Measurements from ENCODE around the gene CAMTA1.
"Not testable (repeated sequence)": the region's sequence is repeated elsewhere in the genome, so short reads cannot be mapped to it uniquely, and the experiment has no call there.

The CAMTA1 gene

DNA sequence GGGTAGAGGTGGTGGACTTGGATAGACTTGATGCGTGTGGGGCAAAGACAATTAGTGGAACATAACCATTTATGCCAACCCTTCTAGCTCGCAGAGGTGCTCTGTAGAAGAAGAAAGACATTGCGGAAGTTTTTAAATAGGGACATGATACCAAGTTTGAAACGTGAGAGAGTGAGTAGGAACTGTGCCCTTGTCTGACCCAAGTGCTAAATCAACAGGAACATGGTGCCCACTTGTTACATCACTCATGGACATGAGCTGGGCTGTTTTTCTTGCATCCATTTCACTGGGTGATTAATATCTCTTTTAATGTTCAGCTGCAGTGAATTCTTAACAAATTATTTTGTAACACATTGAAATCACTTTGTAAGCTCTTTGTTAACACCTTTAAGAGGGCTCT is 577.7 kb downstream of the CAMTA1 start:
- DNase-seq = no peak

DNA sequence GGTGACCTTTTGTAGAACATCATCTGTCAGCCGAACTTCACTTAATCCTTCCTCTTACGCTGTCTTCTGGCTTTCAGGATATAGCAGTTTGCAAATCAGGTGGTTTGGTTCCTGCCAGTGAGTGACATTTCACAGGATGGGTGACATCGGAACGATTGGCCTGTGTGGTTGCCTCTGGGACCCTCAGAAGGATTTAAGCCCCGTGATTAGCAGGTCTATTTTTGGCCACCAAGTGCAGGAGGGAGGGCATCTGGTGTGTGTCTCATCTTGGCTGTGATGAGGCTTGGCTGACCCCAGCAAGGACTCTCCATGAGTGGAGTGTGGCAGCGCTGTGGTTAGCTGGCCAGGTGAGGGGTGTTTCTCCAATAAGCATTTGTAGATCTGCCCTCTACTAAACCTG is 578.2 kb downstream of the CAMTA1 start:
- no peak for DNase-seq

- DNase-seq = no peak
These were observed 580.5 kb downstream of the CAMTA1 start for GRCh38 chr1:7365706-7366105.

DNA sequence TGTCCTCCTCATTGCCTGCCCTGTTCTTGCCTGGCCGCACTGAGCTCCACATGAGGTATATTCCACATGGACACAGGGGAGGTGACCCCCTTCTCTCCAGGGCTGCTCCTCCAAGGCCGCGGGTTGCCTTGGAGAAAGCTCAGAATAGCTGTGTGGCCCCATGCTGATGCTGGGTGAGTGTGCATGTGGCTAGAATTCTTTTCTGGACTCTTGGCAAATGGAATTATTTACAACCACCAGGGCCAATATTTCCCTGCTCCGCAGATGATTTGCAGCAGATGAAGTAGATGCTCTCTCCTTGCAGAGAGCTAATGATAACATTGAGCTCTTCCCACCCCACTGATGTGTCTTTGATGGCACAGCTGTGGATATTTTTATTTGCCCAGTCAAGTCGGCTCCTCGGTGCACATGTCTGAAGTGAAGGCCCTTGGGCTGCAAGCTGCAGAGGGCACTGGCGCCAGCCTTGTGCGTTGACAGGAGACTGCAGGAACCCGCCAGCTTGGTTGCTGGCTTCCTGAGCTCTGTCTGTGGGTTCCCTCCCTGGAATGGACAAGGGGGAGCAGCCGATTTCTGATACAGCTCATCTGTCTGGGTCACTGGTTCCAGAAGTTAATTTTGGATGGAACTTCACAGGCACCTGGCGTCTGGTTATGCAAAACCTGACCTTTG is 581.2 kb downstream of the CAMTA1 start:
- no peak for DNase-seq

GRCh38 chr1:7366955-7367665 is 581.9 kb downstream of the CAMTA1 start:
- DNase-seq = no peak

GRCh38 chr1:7369866-7370265 is 584.6 kb downstream of the CAMTA1 start:
- DNase-seq = no peak

- DNase-seq = no peak
These were observed 586.7 kb downstream of the CAMTA1 start for GRCh38 chr1:7371926-7372325.

- no peak for DNase-seq
These were observed 587.3 kb downstream of the CAMTA1 start for GRCh38 chr1:7372477-7373120.

DNA sequence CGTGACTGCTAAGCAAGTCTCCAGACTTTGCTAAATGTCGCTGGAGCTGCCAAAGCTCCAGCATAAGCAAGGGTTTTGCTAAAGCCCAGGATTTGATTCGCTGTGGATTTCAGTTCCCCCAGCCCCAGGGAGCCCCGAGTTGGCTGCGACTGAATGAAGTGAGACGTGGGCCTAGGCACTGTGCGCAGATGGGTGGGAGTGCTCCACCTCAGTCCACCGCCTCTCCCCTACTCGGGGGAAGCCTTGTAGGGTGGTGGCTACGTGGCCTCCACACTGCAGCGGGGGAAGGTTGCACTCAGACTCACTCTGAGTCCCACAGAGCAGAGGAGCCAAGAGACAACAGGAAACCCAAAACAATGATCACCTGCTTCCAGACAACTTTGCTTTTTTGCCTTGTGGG is 588.0 kb downstream of the CAMTA1 start:
- DNase-seq = no peak

DNA sequence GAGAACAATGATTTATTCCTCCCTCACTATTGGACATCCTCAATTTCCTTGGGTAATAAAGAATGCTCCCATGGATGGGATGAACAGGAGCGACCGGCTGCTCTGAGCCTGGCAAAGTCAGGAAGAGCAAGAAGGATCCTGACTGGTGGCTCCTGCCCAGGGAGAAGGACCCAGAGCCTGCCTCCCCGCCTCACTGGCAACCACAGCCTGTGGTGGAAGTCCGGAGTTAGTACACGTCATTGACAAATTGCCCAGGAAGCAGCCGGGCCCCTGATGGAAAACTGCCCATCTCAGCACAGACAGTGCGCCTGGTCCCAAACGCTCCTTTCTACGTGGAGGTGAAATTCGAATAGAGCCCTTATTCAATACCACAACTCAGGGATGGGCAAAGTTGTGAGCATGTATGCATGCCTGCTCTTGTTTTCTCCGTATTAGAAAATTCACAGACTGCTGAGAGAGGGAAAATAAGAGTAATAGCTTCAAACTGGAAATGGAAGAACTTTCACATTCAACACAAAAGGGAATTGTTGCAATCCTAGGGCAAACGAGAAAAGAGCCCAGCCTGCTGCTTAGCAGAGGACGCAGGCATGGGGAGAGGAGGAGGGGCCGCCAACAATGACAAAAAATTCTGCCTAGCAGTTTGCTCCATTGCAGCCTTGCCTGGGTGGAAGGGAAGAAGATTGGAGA is 588.8 kb downstream of the CAMTA1 start:
- no peak for DNase-seq

DNA sequence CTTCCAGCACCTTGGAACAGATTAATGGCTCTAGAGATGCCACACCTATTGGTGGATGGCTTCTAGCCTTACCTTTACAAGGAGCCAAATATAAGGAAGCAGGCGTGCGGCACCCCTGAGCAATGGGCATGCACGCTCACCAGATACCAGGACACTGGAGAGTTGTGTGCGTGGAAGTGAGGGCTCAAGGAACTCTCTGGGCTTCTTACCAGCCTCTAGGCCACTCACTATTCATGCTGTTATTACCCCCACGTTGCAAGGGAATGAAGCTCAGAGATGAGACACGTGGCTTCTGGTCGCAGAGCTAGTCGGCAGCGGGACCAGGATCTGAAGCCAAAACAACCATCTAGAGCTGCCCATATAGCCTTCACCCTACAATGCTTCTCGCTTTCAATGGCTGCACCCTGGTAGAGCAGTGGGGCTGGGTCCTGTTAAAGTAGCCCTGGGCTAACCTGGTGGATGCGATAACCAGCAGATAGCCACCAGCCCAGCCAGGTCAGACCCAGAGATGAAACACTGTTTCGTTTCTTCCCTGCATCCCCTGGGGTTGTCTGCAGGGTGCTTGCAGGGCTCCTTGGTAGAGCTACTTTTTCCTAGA is 589.4 kb downstream of the CAMTA1 start:
- DNase-seq = no peak

- no peak for DNase-seq
These were observed 590.1 kb downstream of the CAMTA1 start for GRCh38 chr1:7375329-7375728.

- no peak for DNase-seq
These were observed 590.8 kb downstream of the CAMTA1 start for GRCh38 chr1:7375781-7376660.

DNA sequence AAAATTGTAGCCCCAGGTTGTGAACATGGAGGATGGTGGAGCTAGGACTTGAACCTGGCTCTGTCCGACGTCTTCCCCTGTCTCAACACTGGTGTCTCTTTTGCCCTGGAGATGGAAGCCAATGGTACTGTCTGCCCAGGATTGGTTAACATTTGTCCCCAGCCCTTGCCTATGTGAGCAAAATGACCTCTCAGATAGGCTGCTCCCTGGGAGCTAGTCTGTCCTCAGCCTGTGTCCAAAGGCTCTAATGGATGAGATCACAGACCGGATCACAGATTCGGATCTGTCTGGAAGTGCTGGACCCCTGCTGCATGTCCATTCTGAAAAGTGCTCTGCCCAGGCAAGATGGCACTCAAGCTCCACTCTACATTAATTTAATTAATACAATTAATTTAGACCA is 591.4 kb downstream of the CAMTA1 start:
- DNase-seq = no peak

DNA sequence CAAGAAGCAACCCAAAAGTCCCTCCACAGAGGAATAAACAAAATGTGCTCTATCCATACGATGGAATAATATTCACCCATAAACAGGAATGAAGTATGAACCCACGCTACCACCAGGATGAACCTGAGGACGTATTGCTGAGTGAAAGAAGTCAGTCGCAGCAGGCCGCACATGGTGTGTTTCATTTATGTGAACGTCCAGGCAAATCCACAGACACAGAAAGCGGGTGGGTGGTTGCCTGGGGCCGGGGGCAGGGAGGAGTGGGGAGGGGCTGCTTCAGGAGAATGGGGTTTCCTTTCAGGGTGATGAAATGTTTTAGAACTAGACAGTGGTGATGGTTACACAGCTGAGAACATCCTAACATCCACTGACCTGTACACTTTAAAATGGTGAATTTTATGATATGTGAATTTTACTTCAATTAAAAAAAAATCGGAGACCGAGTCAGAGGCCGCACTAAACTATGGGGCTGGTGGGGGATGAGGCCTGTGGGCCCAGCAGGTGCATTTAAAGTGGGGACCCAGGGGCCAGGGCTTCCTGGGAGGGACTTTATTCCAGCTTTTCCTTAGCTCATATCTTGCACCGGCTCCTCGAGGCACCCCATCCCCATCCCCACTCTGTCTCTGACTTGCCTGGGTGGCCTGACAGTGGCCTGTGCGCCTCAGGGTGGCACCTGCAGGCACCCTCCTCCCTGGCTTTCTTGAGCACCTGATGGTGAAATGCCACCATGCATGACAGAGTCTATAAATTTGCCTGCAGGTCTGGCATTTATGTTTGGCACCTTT is 593.3 kb downstream of the CAMTA1 start:
- DNase-seq = no peak

DNA sequence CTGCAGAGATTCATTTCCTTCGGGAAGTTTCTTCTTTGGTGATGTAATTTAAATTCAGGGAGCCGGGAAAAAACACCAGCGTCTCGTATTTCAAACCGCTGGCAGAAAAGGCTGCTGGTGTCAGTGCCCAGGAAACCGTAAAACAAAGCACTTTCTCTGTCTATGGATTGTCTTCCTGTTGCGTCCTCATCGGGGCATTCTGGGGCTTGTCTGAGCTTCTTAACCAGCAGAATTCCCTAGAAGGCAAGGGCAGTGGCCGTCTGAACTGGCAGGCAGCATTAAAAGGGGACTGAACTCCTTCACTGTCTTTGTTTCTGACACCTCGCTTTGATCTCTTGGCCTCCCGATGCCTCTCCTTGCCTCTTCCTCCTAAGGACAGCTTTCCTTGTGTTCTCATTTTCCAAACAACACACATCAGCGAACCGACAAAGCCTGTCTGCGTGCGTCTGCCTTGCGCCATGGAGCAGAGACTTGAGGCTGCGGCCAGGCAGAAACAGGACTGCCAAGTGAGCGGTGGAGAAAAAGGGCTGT is 594.3 kb downstream of the CAMTA1 start:
- no peak for DNase-seq

- DNase-seq = not testable (repeated sequence)
These were observed 594.8 kb downstream of the CAMTA1 start for GRCh38 chr1:7380068-7380467.

DNA sequence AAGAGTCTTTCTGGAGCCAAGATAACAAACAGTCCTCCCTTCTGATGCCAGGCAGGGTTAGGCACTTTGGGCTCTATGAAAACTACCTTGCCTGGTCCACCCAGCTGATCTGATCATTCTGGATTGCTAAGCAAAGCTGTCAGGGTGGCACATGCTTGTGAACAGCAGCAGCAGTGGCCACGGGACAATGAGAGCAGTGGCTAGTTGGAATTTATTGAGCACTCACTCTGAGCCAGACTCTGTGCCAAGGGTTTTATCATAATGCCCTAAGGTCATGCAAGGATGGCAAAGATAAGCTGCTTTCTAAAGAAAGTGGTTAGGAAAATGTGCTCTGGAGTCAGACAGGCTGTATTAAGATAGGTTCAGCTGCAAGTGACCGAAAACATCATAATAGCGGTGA is 595.5 kb downstream of the CAMTA1 start:
- no peak for DNase-seq

GRCh38 chr1:7381729-7382128 is 596.5 kb downstream of the CAMTA1 start:
- DNase-seq = not testable (repeated sequence)

DNA sequence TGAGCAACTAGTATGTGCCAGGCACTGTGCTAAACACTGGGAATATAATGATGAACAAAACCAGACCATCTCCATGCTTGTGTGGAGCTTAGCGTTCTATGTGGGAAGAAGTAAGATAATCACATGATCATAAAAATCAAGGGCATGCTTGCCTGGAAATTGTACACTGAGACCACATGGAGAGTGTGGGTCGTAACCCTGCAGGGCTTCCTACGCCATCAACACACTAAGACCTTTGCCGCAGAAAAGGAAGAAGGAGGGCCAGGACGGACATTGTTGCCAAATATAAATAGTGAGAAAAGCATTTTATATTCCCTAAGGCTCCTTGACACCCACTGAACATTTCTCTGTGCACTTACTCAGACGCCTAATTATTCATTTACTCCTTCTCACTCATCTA is 597.7 kb downstream of the CAMTA1 start:
- no peak for DNase-seq
